Pancreas (tissue), 10 donors: ENCODE measurements around the gene CTH. TPM values are rescaled to one million over a fixed set of nuclear protein-coding genes. Genes with fewer than 3 reads are reported as not detected.

Experiments used
- ATAC-seq, 4 donors: fragments of 200-7000 bp; cut with Tn5 transposase; one replicate each; pipeline versions ENCODE4 v1.8.0 to v1.9.1; 2020; ENCODE audit warnings: mild to moderate bottlenecking in 4 of 4, moderate library complexity in 4 of 4
- DNase-seq, 6 donors: peaks; one replicate each; pipeline ENCODE4 v3.0.0-alpha.2; 2020
- FAIRE-seq: peaks from 2 replicates; lab custom pipeline; 2012; peaks lifted over from hg19 to GRCh38; lab: Jason Lieb, UNC
- H3K27ac ChIP-seq, 4 donors: fragments of 200-600 bp; sonication (generic); 1 replicate in 3 of 4; 2 replicates in 1 of 4; pipeline versions ENCODE4 v1.5.0 to v1.8.0; 2020
- H3K27me3 ChIP-seq, 4 donors: fragments of 200-600 bp; one replicate each; pipeline ENCODE4 v1.8.0; 2021
- H3K36me3 ChIP-seq, 3 donors: fragments of 200-600 bp; sonication (generic) in 1 of 3; one replicate each; pipeline versions ENCODE4 v1.5.0 to v1.8.0; 2020 to 2021
- H3K4me1 ChIP-seq, 3 donors: fragments of 200-600 bp; one replicate each; pipeline ENCODE4 v1.8.0; 2021
- H3K4me3 ChIP-seq, 4 donors: fragments of 200-600 bp; sonication (generic) in 2 of 4; one replicate each; pipeline versions ENCODE4 v1.5.0 to v1.8.0; 2020 to 2021
- H3K9me3 ChIP-seq, 4 donors: fragments of 200-600 bp; one replicate each; pipeline ENCODE4 v1.8.0; 2021
- CTCF ChIP-seq, 4 donors: fragments of 200-600 bp; sonication (generic) in 3 of 4; IDR thresholded peaks; one replicate each; pipeline versions ENCODE4 v1.5.0 to v1.8.0; 2021; ENCODE audit warnings: antibody characterized with exemption in 4 of 4
- WGBS, 2 donors: extraction: QIAGEN DNeasy Blood & Tissue Kit; methylation state at CpG; one replicate each; pipeline ENCODE4 v1.1.7; 2013; 5-methylcytosine and 5-hydroxymethylcytosine counted together
- intact Hi-C, 3 donors: fragments of 100-400 bp; cut with DNase I; formaldehyde crosslinking; loops; one replicate each; pipeline versions ENCODE4 v1.11.1 to v1.14.2; 2022
- polyA plus RNA-seq, 2 donors: library from polyadenylated mRNA; stranded (reverse); fragments of 200-250 nt; gene quantifications; one replicate each; pipeline ENCODE4 v1.2.3, GENCODE V29; 2013
- total RNA-seq, 6 donors: library from RNA; stranded (reverse); fragmentation: NEBNext Ultra II Directional in 4 of 6; extraction: Animal tissue kit (Norgen Biotek cat#: 25700) in 4 of 6; gene quantifications; one replicate each; pipeline versions ENCODE4 v1.2.1 to v1.2.4, GENCODE V29; 2021 to 2023
- donor health status: healthy with polysubstance abuse.
- donor health status: DM: no; HTN: no; CAD: no; lungs with moderate emphysema.
- donor health status: DM: no; HTN: no; CAD: no.
- donor health status: control.
- donor health status: control.
- donor health status: Bipolar disorder and iron deficiency.
- donor health status: DM: yes; HTN: yes; CAD: no.
- donor health status: DM: no; HTN: no; CAD: no.
- donor health status: DM: no; HTN: no; CAD: no.
- donor health status: DM: yes; HTN: yes; CAD: no.

Gene CTH
- total and polyA plus RNA-seq, 8 donors, result 3.3 to 39.7 (median 5.2) TPM

GRCh38 chr1:70385477-70385876, 25.6 kb upstream of the CTH start:
- Histone ChIP-seq H3K4me3 (no peak overlapping the region), H3K27ac (no peak overlapping the region), H3K36me3 (no peaks in the 10 kb centered on the region), H3K9me3 (no peaks in the 10 kb centered on the region), H3K27me3 (no peaks in the 10 kb centered on the region), H3K4me1 (no peaks in the 10 kb centered on the region)
- FAIRE-seq (no peak), DNase-seq (no peak), ATAC-seq (no peak)
- TF ChIP-seq CTCF (IDR thresholded peaks at IDR 0.05), result no peak
- WGBS, 2 donors, result 79 to 87% methylated on average over 6 of the region's 6 CpGs
- intact Hi-C loops, result no loop called here

- FAIRE-seq (no peak), ATAC-seq (no peak), DNase-seq (no peak)
- 93 to 94% methylated on average over 2 of the region's 2 CpGs for WGBS, 2 donors
- Histone ChIP-seq H3K4me3 (no peak overlapping the region), H3K27me3 (no peaks in the 10 kb centered on the region), H3K27ac (no peak overlapping the region), H3K9me3 (no peaks in the 10 kb centered on the region), H3K4me1 (no peaks in the 10 kb centered on the region), H3K36me3 (no peaks in the 10 kb centered on the region)
- intact Hi-C loops, result no loop called here
- TF ChIP-seq CTCF (IDR thresholded peaks at IDR 0.05), result no peak
These were observed 24.9 kb upstream of the CTH start for GRCh38 chr1:70386121-70386520.

GRCh38 chr1:70387507-70387906, 23.6 kb upstream of the CTH start:
- Histone ChIP-seq H3K4me3 (no peak overlapping the region), H3K27me3 (no peaks in the 10 kb centered on the region), H3K9me3 (no peaks in the 10 kb centered on the region), H3K27ac (no peak overlapping the region), H3K36me3 (no peaks in the 10 kb centered on the region), H3K4me1 (no peaks in the 10 kb centered on the region)
- DNase-seq (no peak), FAIRE-seq (no peak), ATAC-seq (no peak)
- WGBS, 2 donors, result 80 to 86% methylated on average over 5 of the region's 5 CpGs
- no peak for TF ChIP-seq CTCF (IDR thresholded peaks at IDR 0.05)
- intact Hi-C loops, result no loop called here

DNA sequence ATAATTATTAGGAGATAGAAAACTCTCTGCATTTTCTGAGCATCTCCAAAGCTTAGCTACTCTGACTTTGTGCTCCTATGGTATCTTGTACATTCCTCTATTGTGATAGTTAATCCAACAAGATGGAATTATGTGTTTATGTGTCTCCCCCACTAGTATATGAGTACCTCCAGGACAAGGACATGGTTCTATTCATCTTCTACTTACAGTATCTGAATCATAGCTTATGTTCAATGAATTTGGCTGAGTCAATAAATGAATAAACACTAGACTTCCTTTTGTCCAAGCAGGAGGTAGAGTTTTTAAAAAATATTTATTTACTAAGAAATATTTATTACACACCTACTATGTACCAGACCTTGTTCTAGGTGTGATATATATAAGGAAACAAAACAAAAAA, 18.4 kb upstream of the CTH start:
- H3K27ac ChIP-seq, result no peak overlapping the region
- intact Hi-C loops, result no loop called here
- FAIRE-seq, result no peak
- H3K27me3 ChIP-seq, result no peaks in the 10 kb centered on the region
- no peak overlapping the region for H3K4me3 ChIP-seq
- DNase-seq, result no peak
- TF ChIP-seq CTCF (IDR thresholded peaks at IDR 0.05), result no peak
- no peaks in the 10 kb centered on the region for H3K36me3 ChIP-seq
- H3K9me3 ChIP-seq, result no peaks in the 10 kb centered on the region
- H3K4me1 ChIP-seq, result no peaks in the 10 kb centered on the region
- no peak for ATAC-seq

DNA sequence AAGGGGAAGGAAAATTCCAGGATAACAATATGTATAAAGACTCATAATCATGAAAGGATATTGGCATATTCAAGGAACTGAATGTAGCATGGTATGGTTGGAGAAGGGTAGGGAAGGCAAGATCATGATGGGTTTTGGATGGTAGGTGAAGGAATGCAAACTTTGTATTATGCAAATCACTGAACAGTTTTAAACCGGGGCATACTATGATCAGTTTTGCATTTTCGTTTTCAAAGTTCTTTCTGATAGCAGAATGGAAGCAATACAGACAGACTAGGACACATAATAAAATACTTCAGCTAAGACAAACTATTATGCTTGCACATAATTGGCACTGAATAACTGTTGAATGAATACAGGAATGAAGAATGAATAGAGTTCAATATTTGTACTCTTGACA, 14.5 kb upstream of the CTH start:
- WGBS, 2 donors, result 56 to 64% methylated on average over 2 of the region's 2 CpGs
- no peak for TF ChIP-seq CTCF (IDR thresholded peaks at IDR 0.05)
- H3K4me3 ChIP-seq, result no peak overlapping the region
- DNase-seq (no peak), ATAC-seq (no peak), FAIRE-seq (no peak)
- no peak overlapping the region for H3K27ac ChIP-seq
- intact Hi-C loops, result no loop called here
- H3K27me3 ChIP-seq, result no peaks in the 10 kb centered on the region
- no peaks in the 10 kb centered on the region for H3K4me1 ChIP-seq
- no peaks in the 10 kb centered on the region for H3K36me3 ChIP-seq
- no peaks in the 10 kb centered on the region for H3K9me3 ChIP-seq
